Epithelial cell of prostate (primary cell): ENCODE results near the gene STON1.
"Not testable (repeated sequence)": the region's sequence is repeated elsewhere in the genome, so short reads cannot be mapped to it uniquely, and the experiment has no call there.

Source experiments
- DNase-seq: peaks from one replicate; pipeline ENCODE4 v3.0.0-alpha.2; 2011; ENCODE audit warnings: low read depth, low spot score
- H3K27ac ChIP-seq: fragments of 450-650 bp; 2 replicates; pipeline ENCODE4 v1.5.1; 2017; ENCODE audit warnings: mild to moderate bottlenecking

STON1 gene

GRCh38 chr2:48566592-48567310 lies 36.8 kb downstream of the STON1 start:
- DNase-seq: no peak
- H3K27ac ChIP-seq: no peak overlapping the region

GRCh38 chr2:48567671-48568070 lies 37.7 kb downstream of the STON1 start:
- DNase-seq: no peak
- no peak overlapping the region for H3K27ac ChIP-seq

- no peak for DNase-seq
- no peak overlapping the region for H3K27ac ChIP-seq
Measured at GRCh38 chr2:48568547-48568946, 38.6 kb downstream of the STON1 start.

- no peak overlapping the region for H3K27ac ChIP-seq
- DNase-seq: no peak
Measured at GRCh38 chr2:48569433-48569832, 39.5 kb downstream of the STON1 start.

- H3K27ac ChIP-seq: no peak overlapping the region
- DNase-seq: no peak
Measured at GRCh38 chr2:48572816-48573215, 42.9 kb downstream of the STON1 start.

GRCh38 chr2:48574353-48575287 lies 44.7 kb downstream of the STON1 start:
- H3K27ac ChIP-seq: no peak overlapping the region
- no peak for DNase-seq

GRCh38 chr2:48578313-48578712 lies 48.4 kb downstream of the STON1 start:
- DNase-seq: no peak
- no peak overlapping the region for H3K27ac ChIP-seq

GRCh38 chr2:48583961-48584360 lies 54.0 kb downstream of the STON1 start:
- no peak for DNase-seq
- no peak overlapping the region for H3K27ac ChIP-seq

GRCh38 chr2:48584551-48584950 lies 54.6 kb downstream of the STON1 start:
- H3K27ac ChIP-seq: no peak overlapping the region
- DNase-seq: no peak

- no peak for DNase-seq
Measured at GRCh38 chr2:48586433-48586832, 56.5 kb downstream of the STON1 start.

GRCh38 chr2:48587560-48587959 lies 57.6 kb downstream of the STON1 start:
- no peak overlapping the region for H3K27ac ChIP-seq
- DNase-seq: no peak

More at GRCh38 chr2:48586433-48586832, 56.5 kb downstream of the STON1 start:
- no peak overlapping the region for H3K27ac ChIP-seq

GRCh38 chr2:48587961-48588360 lies 58.0 kb downstream of the STON1 start:
- no peak for DNase-seq
- no peak overlapping the region for H3K27ac ChIP-seq

- DNase-seq: no peak
Measured at GRCh38 chr2:48588745-48589144, 58.8 kb downstream of the STON1 start.

GRCh38 chr2:48589170-48589767 lies 59.3 kb downstream of the STON1 start:
- DNase-seq: no peak
- no peak overlapping the region for H3K27ac ChIP-seq

More at GRCh38 chr2:48588745-48589144, 58.8 kb downstream of the STON1 start:
- no peak overlapping the region for H3K27ac ChIP-seq

GRCh38 chr2:48590017-48590416 lies 60.1 kb downstream of the STON1 start:
- DNase-seq: no peak
- no peak overlapping the region for H3K27ac ChIP-seq

- no peak for DNase-seq
- H3K27ac ChIP-seq: no peak overlapping the region
Measured at GRCh38 chr2:48592067-48592466, 62.1 kb downstream of the STON1 start.

GRCh38 chr2:48596751-48597150 lies 66.8 kb downstream of the STON1 start:
- not testable (repeated sequence) for H3K27ac ChIP-seq, DNase-seq

- no peak for DNase-seq
- H3K27ac ChIP-seq: no peak overlapping the region
Measured at GRCh38 chr2:48597492-48597891, 67.5 kb downstream of the STON1 start.

- H3K27ac ChIP-seq: no peak overlapping the region
Measured at GRCh38 chr2:48600204-48600813, 70.4 kb downstream of the STON1 start.

GRCh38 chr2:48600917-48601316 lies 71.0 kb downstream of the STON1 start:
- DNase-seq: no peak
- no peak overlapping the region for H3K27ac ChIP-seq

More at GRCh38 chr2:48600204-48600813, 70.4 kb downstream of the STON1 start:
- DNase-seq: no peak
